MM.1S (cell line): ENCODE data around the gene IFNA17.

Source experiments
- CTCF ChIP-seq: fragments of 300-600 bp; sonication (generic); IDR thresholded peaks from 2 replicates; pipeline ENCODE4 v1.5.1; 2016; ENCODE audit warnings: antibody characterized with exemption, low read length, mixed read lengths
- EZH2 ChIP-seq: fragments of 300-600 bp; sonication (generic); optimal IDR thresholded peaks from 2 replicates; pipeline ENCODE3; 2017; ENCODE audit warnings: low read depth, mild to moderate bottlenecking, antibody characterized with exemption, low read length, mixed read lengths
- EZH2phosphoT487 ChIP-seq: fragments of 300-600 bp; sonication (generic); IDR thresholded peaks from 2 replicates; pipeline ENCODE4 v1.6.1; 2018; ENCODE audit warnings: antibody characterized with exemption, low read length

- TF ChIP-seq CTCF (no peak), EZH2 (no peak), EZH2phosphoT487 (no peak)
These were observed 22.8 kb downstream of the IFNA17 start for GRCh38 chr9:21205204-21205603.
